GM19468 (cell line): ENCODE results near the gene MORN5.

Source experiments
- ATAC-seq: cut with Tn5 transposase; IDR thresholded peaks from one replicate; pipeline ENCODE4 v1.9.1; 2021; ENCODE audit warnings: mild to moderate bottlenecking, moderate library complexity, moderate number of reproducible peaks; ENCODE audit not compliant: unreplicated experiment; ENCODE audit errors: extremely low read depth

Gene MORN5

DNA sequence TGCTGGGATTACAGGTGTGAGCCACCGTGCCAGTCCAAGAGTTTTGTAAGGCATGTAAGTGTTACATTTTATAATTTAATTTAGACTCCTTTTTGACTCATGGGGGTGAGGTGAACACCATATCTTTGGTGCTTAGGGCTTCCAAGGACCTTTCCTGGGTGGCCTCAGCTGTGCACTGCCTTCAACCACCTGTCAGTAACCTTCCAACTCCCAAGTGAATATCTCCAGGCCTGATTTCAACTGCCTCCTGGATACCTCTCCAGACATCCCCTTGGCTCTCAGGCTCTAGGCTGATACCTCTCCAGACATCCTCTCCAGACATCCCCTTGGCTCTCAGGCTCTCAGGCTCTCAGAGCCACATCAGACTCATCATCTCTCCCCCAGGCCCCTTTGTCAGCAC, 35.7 kb upstream of the MORN5 start:
- ATAC-seq, result no peak

DNA sequence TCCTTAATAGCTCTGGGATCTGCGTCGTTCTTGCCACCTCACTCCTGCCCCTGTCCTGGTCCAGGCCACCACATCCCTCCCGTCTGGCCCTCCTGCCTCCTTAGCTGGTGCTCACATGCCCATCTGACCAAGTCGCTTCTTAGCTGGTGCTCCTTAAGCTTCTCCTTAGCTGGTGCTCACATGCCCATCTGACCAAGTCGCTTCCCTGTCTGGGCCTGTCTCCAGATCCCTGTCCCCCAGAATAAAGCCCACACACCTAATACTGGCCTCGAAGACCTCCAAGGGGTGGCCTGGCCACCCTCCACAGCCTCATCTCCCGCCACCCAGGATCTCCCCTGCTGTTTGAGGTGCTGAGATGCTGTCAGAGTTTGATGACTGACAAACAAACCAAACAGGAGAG, 35.2 kb upstream of the MORN5 start:
- ATAC-seq, result no peak

DNA sequence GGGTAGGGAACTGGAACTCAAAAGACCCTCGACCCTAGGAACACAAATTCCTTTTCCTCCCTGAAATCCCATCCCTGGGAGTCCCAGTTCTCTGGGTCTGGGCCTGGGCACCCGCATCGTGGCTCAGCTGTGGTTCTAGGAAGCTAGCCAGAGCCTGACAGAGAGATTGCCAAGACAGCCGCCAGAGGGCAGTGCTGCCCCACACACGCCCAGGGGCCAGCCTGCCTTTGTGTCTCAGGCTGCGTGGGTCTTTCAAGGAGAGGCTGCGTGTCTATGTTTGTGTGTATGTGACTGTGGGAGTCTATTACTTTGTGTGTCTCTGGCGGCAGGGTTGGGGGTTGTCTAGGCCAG, 34.6 kb upstream of the MORN5 start:
- ATAC-seq, result no peak

DNA sequence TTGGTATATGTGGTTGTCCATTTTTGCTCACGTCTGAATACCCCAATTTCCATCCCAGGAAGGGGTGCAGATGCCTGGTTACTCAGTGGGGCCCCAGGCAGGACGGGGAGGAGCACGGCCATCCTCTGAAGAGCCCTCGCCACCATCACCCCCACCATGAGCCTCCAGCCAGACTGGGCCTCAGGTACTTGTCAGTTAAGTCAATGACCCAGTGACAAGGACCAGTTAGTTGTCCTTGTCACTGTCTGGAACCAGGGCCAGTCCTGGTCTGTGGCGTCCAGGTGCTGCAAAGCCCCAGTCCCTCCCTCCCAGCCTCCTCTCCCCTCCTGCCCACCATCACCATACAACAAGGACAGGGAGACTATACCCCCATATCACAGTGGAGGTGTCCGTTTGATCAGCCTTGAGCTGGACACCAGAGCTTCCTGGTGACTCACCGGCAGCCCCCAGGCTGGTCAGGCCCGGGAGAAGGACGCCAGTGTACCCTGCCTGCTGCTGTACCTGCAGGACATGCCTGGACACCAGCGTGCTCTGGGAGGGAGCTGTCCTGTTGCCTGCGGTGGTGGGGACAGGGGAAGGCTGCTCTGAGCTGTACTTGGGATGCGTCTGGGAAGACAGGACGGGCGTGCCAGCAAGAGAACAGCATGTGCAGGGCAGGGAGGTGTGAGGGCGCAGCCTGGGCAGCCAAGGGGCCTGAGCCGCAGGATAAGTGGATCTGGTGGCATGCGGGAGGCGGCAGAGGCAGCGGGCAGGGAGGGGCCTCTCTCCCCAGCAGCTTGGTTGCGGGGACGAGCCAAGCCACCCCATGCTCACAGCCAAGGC, 34.0 kb upstream of the MORN5 start:
- ATAC-seq, result no peak

DNA sequence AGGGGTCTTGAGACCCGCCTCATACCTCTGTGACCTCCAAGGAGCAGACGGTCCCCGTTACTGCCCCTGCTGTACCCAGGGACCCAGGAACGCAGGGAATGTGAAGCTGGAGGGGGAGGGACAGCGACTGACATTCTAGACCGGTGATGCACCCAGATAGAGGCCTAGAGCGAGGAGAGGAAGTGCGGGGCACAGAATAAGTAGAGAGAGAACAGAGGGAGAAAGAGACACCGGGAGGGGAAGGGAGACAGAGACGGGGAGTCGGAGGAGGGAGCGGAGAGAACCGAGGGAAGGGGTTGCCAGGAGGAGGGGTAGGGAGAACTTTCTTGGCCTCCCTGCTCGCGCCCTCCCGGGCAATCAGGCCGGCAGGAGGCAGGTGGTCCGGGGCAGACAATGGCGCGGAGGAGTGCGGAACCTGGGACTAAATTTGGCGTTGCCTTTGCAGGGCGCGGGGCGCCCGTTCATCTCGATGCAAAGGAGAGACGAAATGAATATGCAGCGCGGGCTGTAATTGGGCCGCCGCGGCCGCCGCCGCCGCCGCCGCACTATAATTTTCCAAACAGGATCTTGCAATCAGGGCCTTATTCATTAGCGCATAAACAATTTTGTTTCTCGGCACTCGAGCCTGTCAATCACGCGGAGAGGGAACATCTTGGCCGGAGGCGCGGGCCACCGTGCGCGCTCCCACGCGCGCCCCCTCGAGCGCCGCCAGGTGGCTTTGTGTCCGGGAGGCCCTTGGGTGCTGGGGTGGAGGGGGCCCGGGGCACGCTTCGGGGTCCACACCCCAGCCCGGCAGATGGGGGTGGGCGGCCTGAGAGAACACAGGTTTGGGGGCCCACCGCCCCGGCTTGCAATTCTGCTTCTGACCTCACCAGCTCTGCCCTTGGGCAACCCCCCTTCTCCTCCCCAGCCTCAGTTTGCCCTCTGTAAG, 33.1 kb upstream of the MORN5 start:
- ATAC-seq, result no peak

DNA sequence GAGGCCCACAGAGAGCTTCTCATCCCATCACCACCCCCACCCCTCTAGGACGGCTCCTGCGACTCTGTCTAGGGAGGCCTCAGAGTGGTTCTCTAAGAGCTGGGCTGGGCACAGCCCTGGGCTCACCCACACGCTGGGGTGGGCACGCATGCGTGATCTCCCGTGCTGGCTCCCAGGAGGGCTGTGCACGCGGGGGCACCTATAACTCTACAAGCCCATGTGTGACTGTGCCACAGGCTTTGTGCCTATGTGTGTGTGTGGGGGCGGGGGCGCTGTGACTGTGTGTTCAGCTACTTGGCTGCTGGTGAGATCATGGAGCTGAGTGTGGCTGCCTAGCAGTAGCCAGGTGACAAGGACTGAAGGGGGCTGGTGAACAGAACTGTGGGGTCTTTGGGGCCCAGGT, 32.3 kb upstream of the MORN5 start:
- ATAC-seq, result no peak

DNA sequence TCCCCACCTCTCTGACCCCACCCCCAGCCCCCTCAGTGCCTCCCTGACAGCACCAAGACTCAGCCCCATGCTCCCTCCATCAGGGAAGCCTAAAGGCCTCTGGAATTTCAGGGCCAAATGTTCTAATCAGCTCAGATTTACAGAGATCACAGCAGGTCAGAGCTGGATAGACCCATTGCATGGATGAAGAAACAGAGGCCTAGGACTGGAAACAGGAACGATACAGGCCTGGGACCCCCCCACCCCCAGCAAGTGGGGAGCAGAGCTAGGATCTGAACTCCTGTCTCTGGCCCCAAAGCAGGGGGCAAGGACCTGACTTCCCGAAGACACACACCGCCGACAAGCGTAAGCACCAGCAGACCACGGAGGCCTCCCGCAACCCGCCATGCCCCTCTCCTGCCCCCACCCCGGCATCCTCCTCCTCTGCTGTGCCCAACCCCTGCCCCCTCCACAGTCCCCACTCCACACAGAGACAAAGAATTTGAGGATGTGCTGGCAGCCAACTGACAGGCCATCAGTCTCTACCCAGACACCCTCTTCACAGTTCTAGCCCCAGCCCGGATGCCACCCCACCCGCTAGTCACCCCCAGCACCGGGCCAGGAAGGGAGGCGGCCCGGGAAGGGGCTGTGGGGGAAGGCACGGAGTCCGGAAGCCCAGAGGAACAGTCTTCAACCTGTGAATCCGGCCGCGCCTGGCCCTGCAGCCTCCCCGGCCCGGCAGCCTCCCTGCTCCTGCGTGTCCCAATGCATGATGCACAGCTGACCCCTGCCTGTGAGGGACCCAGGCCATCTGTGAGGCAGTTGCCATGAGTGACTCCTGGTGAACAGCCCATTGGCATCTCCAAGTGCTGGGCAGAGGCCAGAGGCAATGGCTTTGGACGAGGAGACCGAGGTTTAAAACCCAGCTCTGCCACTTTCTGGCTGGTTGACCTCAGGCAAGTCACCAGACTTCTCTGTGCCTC, 31.4 kb upstream of the MORN5 start:
- ATAC-seq, result no peak

DNA sequence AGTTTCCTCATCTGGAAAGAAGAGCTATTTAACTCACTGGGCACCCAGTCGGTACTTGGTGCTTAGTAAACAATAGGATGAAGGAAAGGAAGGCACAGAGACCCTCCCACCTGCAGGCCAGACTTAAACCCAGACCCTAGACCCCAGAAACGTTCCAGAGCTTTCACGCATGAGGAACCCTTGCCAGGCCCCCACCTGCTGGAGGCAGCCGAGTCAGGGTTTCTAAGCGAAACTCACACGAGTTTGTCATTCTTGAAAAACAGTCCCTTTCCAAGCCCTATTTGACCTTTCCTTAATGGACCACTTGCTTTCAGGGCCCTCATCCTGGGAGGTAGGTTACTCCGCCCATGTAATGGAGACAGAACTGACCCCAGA, 30.8 kb upstream of the MORN5 start:
- ATAC-seq, result no peak

DNA sequence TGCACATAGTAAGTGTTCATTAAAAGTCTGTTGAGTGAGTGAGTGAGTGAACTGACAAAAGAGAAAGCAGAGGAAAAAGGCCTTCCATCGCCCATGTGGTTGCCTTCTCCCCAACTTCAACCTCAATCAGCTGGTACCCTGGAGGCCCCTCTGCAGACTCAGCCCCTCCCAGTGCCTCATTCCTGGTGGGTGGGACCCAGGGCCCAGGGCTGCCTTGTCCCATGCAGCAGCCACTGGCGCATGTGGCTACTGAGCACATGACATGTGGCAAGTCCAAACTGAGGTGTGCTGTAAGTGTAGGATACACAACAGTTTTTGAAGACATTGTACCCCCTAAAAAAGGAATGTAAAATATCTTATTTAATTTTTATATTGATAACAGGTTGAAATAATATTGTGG, 29.7 kb upstream of the MORN5 start:
- no peak for ATAC-seq

DNA sequence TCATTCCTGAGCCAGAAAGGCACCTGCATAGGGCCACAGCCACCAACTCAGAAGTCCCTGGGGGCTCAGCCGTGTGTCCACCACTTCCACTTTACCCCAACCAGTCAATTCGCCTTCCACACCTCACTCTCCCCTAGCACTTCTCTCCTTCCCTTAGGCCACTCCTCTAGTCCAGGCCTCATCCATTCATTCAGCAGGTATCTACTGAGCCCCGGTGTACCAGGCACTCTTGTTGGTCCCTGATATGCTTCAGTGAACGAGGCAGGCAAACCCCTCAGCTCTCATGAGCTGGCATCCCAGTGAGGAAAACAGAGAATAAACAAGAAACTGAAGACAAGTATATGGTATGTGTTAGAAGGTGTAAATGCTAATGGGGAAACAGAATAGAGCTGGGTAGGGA, 28.9 kb upstream of the MORN5 start:
- no peak for ATAC-seq

DNA sequence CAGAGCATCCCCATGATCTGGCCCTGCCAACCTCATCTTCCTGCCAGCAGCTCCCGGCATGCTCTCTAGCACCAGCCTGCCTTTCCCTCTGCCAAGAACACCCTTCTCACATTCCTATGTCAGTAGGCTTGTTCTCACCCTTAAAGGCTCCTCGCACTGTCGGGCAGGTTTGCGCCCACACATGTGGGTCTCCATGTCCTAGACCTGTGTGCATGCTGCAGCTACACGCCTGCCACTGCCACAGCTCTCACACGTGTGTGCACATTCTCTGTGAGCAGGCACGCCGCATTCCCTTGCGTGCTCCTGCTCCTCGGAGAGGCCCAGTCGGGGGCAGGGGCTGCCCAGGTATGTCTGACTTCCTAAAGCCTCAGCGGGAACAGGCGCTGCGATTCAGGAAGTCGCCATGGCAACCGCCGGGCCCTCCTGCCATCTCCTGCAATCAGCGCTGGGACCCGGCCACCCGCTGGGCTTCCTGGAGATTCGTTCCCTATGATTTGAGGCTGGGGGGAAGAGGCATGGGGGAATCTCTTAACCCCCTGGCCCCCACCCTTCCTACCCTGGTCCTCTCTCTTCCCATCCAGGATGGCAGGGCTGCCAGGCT, 28.2 kb upstream of the MORN5 start:
- ATAC-seq, result no peak

DNA sequence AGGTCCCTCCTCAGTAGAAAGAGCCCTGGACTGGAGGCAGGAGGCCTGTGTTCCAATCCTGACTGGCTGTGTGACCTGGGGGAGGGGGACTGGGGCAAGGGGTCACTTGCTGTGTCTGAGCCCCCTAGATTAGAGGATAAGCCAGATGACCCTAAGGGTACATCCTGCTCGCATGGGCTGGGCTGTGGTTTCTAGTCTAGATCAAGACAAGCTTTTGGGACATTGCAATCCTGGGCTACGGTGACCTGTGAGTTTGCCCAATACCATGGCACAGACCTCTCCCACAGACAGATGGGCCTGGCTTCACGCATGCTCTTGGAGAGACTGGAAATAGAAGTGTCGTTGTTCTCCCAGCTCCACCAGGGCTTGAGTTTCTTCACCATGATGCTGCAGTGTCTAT, 27.2 kb upstream of the MORN5 start:
- no peak for ATAC-seq

DNA sequence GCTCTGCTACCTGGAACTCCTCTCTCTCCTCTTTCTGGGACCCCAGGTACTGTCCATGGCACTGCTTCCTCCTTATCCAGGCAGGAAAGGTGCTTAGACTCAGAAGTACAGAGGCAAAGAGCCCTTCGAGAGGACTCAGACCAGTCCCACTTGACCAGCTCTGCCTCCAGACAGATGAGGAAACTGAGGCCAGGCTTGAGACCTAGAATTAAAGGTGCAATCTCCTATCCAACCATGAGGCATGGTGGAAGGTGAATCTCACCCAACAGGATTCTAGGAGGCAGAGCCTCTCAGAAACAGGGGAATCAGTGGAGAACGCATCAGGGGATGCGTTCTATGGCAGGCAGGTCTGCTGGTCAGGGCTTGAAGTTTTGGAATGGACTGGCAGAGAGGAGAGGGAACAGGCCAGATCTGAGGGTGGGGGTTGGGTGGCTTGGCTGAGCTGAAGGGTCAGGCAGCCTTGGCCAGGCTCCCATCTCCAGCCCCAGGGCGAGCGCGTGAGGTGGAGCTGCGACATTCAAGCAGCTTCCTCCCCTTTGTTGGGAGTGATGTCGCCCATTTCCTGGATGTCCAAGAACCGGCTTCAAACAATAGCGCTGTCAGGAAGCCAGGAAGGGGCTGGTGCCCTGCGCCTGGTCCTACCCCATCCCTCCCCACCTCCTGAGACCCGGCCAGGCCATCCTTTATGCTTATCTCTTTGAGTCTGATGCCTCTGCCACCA, 26.3 kb upstream of the MORN5 start:
- no peak for ATAC-seq

DNA sequence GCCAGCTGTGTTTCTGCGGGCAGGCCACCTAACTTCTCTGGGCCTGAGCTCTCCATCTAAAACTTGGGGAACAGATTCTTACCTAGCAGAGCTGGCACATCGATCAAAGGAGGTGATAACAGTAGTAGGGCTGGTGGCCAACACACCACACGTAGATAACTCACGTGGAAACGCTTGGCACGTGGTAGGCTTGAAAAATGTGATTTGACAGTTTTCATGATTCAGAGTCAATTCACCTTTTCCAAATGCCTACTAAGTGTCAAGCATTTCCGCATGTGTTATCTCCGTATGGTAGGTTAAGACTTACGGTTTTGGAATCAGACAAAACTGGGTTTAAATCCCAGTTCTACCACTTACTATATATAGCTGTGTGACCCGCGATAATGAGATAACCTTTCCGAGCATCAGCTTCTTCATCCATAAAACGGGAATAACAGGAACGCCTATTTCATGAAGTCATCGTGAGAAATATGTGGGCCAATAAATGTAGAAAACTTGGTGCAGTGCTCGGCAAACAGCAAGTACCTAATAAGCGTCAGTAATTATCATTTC, 25.6 kb upstream of the MORN5 start:
- ATAC-seq, result no peak

DNA sequence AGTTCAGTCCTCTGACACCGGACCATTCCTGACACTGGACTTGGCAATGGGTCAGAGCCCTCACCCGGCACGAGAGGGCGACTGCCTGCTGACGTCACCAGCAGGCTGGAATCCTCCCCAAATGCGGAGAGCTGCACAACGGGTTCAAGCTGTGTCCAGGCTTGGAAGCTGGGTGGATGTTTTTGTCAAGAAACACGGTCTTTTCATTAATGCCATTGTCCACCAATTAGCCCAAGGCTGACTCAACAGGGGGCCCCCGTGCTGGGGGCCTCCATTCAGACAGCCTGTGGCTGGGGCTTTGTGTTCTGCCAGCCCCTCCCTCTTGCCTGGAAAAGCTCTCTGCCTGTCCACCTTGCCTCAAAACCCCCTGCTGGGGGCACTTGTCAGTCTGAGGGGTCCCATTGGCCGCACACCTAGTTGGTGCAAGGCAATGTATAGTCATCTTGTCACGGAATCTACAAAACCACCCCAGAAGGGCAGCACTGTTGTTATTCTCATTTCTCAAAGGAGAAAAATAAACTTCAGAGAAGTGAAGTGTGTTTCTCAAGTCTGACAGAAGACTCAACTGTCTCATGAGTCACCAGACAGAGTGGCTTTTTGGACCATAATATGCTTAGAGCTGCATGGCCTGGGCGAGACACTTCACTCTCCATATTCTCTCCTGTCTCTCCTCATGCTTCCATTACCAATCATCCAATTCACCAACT, 24.7 kb upstream of the MORN5 start:
- no peak for ATAC-seq

DNA sequence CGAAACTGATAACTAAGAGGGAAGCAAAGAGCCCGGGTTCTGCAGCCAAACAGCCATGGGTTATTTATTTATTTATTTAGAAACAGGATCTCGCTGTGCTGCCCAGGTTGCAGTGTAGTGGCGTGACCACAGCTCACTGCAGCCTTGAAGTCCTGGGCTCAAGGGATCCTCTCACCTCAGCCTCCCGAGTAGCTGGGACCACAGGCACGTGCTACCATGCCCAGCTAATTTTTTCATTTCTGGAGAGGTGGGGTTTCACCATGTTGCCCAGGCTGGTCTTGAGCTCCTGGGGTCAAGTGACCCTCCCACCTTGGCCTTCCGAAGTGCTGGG, 24.2 kb upstream of the MORN5 start:
- no peak for ATAC-seq

DNA sequence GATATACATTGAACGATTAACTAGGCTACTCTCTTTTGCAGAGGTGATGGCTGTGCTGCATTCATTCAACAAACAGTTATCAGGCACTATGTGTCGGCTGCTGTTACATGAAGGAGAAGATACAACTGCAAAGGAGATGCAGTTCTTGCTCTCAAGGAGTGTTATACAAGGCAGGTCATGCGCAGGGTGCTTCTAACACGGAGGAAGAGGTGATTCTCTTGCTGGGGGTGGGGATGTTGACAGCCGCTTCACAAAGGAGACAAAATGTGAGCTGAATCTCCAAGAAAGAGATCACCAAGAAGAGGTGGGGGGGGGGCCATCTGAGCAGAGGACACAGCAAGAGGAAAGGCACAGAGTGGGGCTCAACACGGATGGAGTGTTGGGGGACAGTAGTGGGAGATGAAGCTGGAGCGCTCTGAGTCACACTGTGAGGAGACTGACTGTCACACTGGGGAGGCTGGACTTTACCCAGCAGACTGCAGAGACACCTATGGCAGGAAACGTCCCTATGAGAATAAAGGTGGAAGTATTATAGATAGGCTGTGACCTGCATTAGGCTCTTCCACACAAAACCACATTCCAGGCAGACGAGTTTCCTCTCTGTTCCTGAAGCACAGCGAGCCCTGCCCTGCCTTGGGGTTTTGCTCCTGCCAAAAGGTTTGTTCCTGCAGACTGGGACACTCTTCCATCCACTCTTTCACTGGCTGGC, 21.0 kb upstream of the MORN5 start:
- ATAC-seq, result no peak
